ENCODE results near the gene TRIM72.
"Not testable (repeated sequence)": the region's sequence is repeated elsewhere in the genome, so short reads cannot be mapped to it uniquely, and the experiment has no call there.

TRIM72 gene

GRCh38 chr16:31192856-31193642 is 20.9 kb upstream of the TRIM72 start:
- H3K18ac ChIP-seq (ENCODE audit: low read length), result no peak overlapping the region
- no peak overlapping the region for H3K4me2 ChIP-seq (ENCODE audit: low read length)
- no peak overlapping the region for H4K12ac ChIP-seq (ENCODE audit: low read depth, low read length)
- peaks cover 55 to 86% of the 10 kb centered on the region in 2 experiments for H3K36me3 ChIP-seq (ENCODE audit: control insufficient read depth in 1 of 2, insufficient read depth in 2 of 2, low read length in 2 of 2)
- H4K91ac ChIP-seq (ENCODE audit: low read depth, low read length), result no peak overlapping the region
- no peak overlapping the region for H2AK5ac ChIP-seq (ENCODE audit: low read length)
- H3K4me3 ChIP-seq (ENCODE audit: low read depth, low read length), result no peak overlapping the region
- DNase-seq, result peak in 1 of 2 donors; percentile 4
- H3K79me2 ChIP-seq (ENCODE audit: control insufficient read depth, insufficient read depth, low read length, poor library complexity), result no peaks in the 10 kb centered on the region
- H2AFZ ChIP-seq (ENCODE audit: insufficient read depth, low read length, poor library complexity), result no peak overlapping the region
- H3K79me1 ChIP-seq (ENCODE audit: low read length), result no peaks in the 10 kb centered on the region
- H3K4ac ChIP-seq (ENCODE audit: low read depth, low read length), result no peak overlapping the region
- H2BK12ac ChIP-seq (ENCODE audit: low read length), result no peak overlapping the region
- no peaks in the 10 kb centered on the region for H3K4me1 ChIP-seq (ENCODE audit: control insufficient read depth in 1 of 2, insufficient read depth in 2 of 2, low read length in 2 of 2)
- H3K9me3 ChIP-seq (ENCODE audit: insufficient read depth, low read depth, low read length), result no peaks in the 10 kb centered on the region
- no peak overlapping the region for H3K27ac ChIP-seq (ENCODE audit: low read depth, low read length)
- H4K8ac ChIP-seq (ENCODE audit: low read depth, low read length), result no peak overlapping the region
- no peak overlapping the region for H2BK120ac ChIP-seq (ENCODE audit: insufficient read depth, low read length, poor library complexity)
- no peak overlapping the region for H3K14ac ChIP-seq (ENCODE audit: low read length)
- no peak overlapping the region for H2BK5ac ChIP-seq (ENCODE audit: low read depth, low read length, poor library complexity)
- H3K23ac ChIP-seq (ENCODE audit: low read length), result no peak overlapping the region
- no peak overlapping the region for H3K9ac ChIP-seq (ENCODE audit: low read length)
- no peaks in the 10 kb centered on the region for H3K27me3 ChIP-seq (ENCODE audit: insufficient read depth, low read length)
- no CpG with 5 or more reads among the region's 16 CpGs for WGBS (ENCODE audit: extremely low coverage, insufficient coverage, insufficient read length)

GRCh38 chr16:31193874-31194273 is 20.0 kb upstream of the TRIM72 start:
- H3K27me3 ChIP-seq (ENCODE audit: insufficient read depth, low read length), result no peaks in the 10 kb centered on the region
- H3K4me3 ChIP-seq (ENCODE audit: low read depth, low read length), result no peak overlapping the region
- H4K12ac ChIP-seq (ENCODE audit: low read depth, low read length), result no peak overlapping the region
- H3K27ac ChIP-seq (ENCODE audit: low read depth, low read length), result no peak overlapping the region
- H3K14ac ChIP-seq (ENCODE audit: low read length), result no peak overlapping the region
- no peak overlapping the region for H3K9ac ChIP-seq (ENCODE audit: low read length)
- peak in 1 of 2 donors; percentile 1 for DNase-seq
- no peak overlapping the region for H2BK12ac ChIP-seq (ENCODE audit: low read length)
- H3K9me3 ChIP-seq (ENCODE audit: insufficient read depth, low read depth, low read length), result no peaks in the 10 kb centered on the region
- no peak overlapping the region for H2BK120ac ChIP-seq (ENCODE audit: insufficient read depth, low read length, poor library complexity)
- H3K79me2 ChIP-seq (ENCODE audit: control insufficient read depth, insufficient read depth, low read length, poor library complexity), result no peaks in the 10 kb centered on the region
- no peak overlapping the region for H3K23ac ChIP-seq (ENCODE audit: low read length)
- no peak overlapping the region for H3K18ac ChIP-seq (ENCODE audit: low read length)
- no peaks in the 10 kb centered on the region for H3K79me1 ChIP-seq (ENCODE audit: low read length)
- H4K8ac ChIP-seq (ENCODE audit: low read depth, low read length), result no peak overlapping the region
- H3K4me1 ChIP-seq (ENCODE audit: control insufficient read depth in 1 of 2, insufficient read depth in 2 of 2, low read length in 2 of 2), result no peaks in the 10 kb centered on the region
- H2AK5ac ChIP-seq (ENCODE audit: low read length), result no peak overlapping the region
- no peak overlapping the region for H2AFZ ChIP-seq (ENCODE audit: insufficient read depth, low read length, poor library complexity)
- no CpG with 5 or more reads among the region's 2 CpGs for WGBS (ENCODE audit: extremely low coverage, insufficient coverage, insufficient read length)
- H3K36me3 ChIP-seq (ENCODE audit: control insufficient read depth in 1 of 2, insufficient read depth in 2 of 2, low read length in 2 of 2), result peaks cover 56 to 84% of the 10 kb centered on the region in 2 experiments
- H4K91ac ChIP-seq (ENCODE audit: low read depth, low read length), result no peak overlapping the region
- H2BK5ac ChIP-seq (ENCODE audit: low read depth, low read length, poor library complexity), result no peak overlapping the region
- H3K4me2 ChIP-seq (ENCODE audit: low read length), result no peak overlapping the region
- H3K4ac ChIP-seq (ENCODE audit: low read depth, low read length), result no peak overlapping the region

- WGBS (ENCODE audit: extremely low coverage, insufficient coverage, insufficient read length), result no CpG with 5 or more reads among the region's 7 CpGs
- no peak overlapping the region for H2AK5ac ChIP-seq (ENCODE audit: low read length)
- H3K4me1 ChIP-seq (ENCODE audit: control insufficient read depth in 1 of 2, insufficient read depth in 2 of 2, low read length in 2 of 2), result no peaks in the 10 kb centered on the region
- no peak overlapping the region for H4K12ac ChIP-seq (ENCODE audit: low read depth, low read length)
- H3K4me2 ChIP-seq (ENCODE audit: low read length), result no peak overlapping the region
- no peak overlapping the region for H3K23ac ChIP-seq (ENCODE audit: low read length)
- H3K14ac ChIP-seq (ENCODE audit: low read length), result no peak overlapping the region
- no peak overlapping the region for H3K4me3 ChIP-seq (ENCODE audit: low read depth, low read length)
- no peak overlapping the region for H3K18ac ChIP-seq (ENCODE audit: low read length)
- H3K79me2 ChIP-seq (ENCODE audit: control insufficient read depth, insufficient read depth, low read length, poor library complexity), result no peaks in the 10 kb centered on the region
- no peaks in the 10 kb centered on the region for H3K27me3 ChIP-seq (ENCODE audit: insufficient read depth, low read length)
- H2BK12ac ChIP-seq (ENCODE audit: low read length), result no peak overlapping the region
- no peak for DNase-seq
- peaks cover 53 to 80% of the 10 kb centered on the region in 2 experiments for H3K36me3 ChIP-seq (ENCODE audit: control insufficient read depth in 1 of 2, insufficient read depth in 2 of 2, low read length in 2 of 2)
- H2BK5ac ChIP-seq (ENCODE audit: low read depth, low read length, poor library complexity), result no peak overlapping the region
- no peaks in the 10 kb centered on the region for H3K79me1 ChIP-seq (ENCODE audit: low read length)
- H3K27ac ChIP-seq (ENCODE audit: low read depth, low read length), result no peak overlapping the region
- H3K9me3 ChIP-seq (ENCODE audit: insufficient read depth, low read depth, low read length), result no peaks in the 10 kb centered on the region
- H4K8ac ChIP-seq (ENCODE audit: low read depth, low read length), result no peak overlapping the region
- H2AFZ ChIP-seq (ENCODE audit: insufficient read depth, low read length, poor library complexity), result no peak overlapping the region
- H2BK120ac ChIP-seq (ENCODE audit: insufficient read depth, low read length, poor library complexity), result no peak overlapping the region
- no peak overlapping the region for H4K91ac ChIP-seq (ENCODE audit: low read depth, low read length)
- H3K9ac ChIP-seq (ENCODE audit: low read length), result no peak overlapping the region
- H3K4ac ChIP-seq (ENCODE audit: low read depth, low read length), result no peak overlapping the region
Observed at GRCh38 chr16:31194898-31195297, 19.0 kb upstream of the TRIM72 start.

- not testable (repeated sequence) for DNase-seq; H3K79me2 ChIP-seq (ENCODE audit: control insufficient read depth, insufficient read depth, low read length, poor library complexity); H3K4ac ChIP-seq (ENCODE audit: low read depth, low read length); H3K18ac ChIP-seq (ENCODE audit: low read length); H4K12ac ChIP-seq (ENCODE audit: low read depth, low read length); H2BK5ac ChIP-seq (ENCODE audit: low read depth, low read length, poor library complexity); H3K23ac ChIP-seq (ENCODE audit: low read length); H2BK12ac ChIP-seq (ENCODE audit: low read length); H3K4me2 ChIP-seq (ENCODE audit: low read length); H3K9ac ChIP-seq (ENCODE audit: low read length); H3K9me3 ChIP-seq (ENCODE audit: insufficient read depth, low read depth, low read length); H4K8ac ChIP-seq (ENCODE audit: low read depth, low read length); H3K79me1 ChIP-seq (ENCODE audit: low read length); H3K4me3 ChIP-seq (ENCODE audit: low read depth, low read length); H4K91ac ChIP-seq (ENCODE audit: low read depth, low read length); H3K14ac ChIP-seq (ENCODE audit: low read length); H3K27ac ChIP-seq (ENCODE audit: low read depth, low read length); H3K4me1 ChIP-seq (ENCODE audit: control insufficient read depth in 1 of 2, insufficient read depth in 2 of 2, low read length in 2 of 2); H2AFZ ChIP-seq (ENCODE audit: insufficient read depth, low read length, poor library complexity); H2BK120ac ChIP-seq (ENCODE audit: insufficient read depth, low read length, poor library complexity); H3K27me3 ChIP-seq (ENCODE audit: insufficient read depth, low read length); H2AK5ac ChIP-seq (ENCODE audit: low read length)
- peaks cover 46 to 70% of the 10 kb centered on the region in 2 experiments for H3K36me3 ChIP-seq (ENCODE audit: control insufficient read depth in 1 of 2, insufficient read depth in 2 of 2, low read length in 2 of 2)
- WGBS (ENCODE audit: extremely low coverage, insufficient coverage, insufficient read length), result no CpG with 5 or more reads among the region's 11 CpGs
Observed at GRCh38 chr16:31195861-31196260, 18.1 kb upstream of the TRIM72 start.

All from trophoblast cell (in vitro differentiated cells and primary cell).